H9 (cell line): ENCODE measurements around the gene TPRX1. TPM values are rescaled to one million over a fixed set of nuclear protein-coding genes. Genes with fewer than 3 reads are reported as not detected.

Experiments
- DNase-seq: peaks from one replicate; pipeline ENCODE4 v3.0.0-alpha.2; 2017
- H2AFZ ChIP-seq: one replicate; pipeline ENCODE4 v1.6.1; 2013; ENCODE audit warnings: mild to moderate bottlenecking, low read length, control low read depth, moderate library complexity
- H2AK5ac ChIP-seq: 2 replicates; pipeline ENCODE4 v1.6.1; 2013; ENCODE audit warnings: low read length, control low read depth, mixed read lengths; ENCODE audit not compliant: insufficient read length
- H2BK120ac ChIP-seq: one replicate; pipeline ENCODE4 v1.6.1; 2013; ENCODE audit warnings: low read depth, mild to moderate bottlenecking, low read length, control low read depth, inconsistent platforms; ENCODE audit not compliant: poor library complexity, severe bottlenecking
- H2BK12ac ChIP-seq: 2 replicates; pipeline ENCODE4 v1.6.1; 2013; ENCODE audit warnings: low read length, control low read depth, mixed read lengths, low read depth; ENCODE audit not compliant: insufficient read length
- H2BK15ac ChIP-seq: 2 replicates; pipeline ENCODE4 v1.6.1; 2013; ENCODE audit warnings: low read depth, low read length, control low read depth
- H2BK20ac ChIP-seq: one replicate; pipeline ENCODE4 v1.6.1; 2013; ENCODE audit warnings: low read depth, mild to moderate bottlenecking, low read length, control low read depth, inconsistent platforms; ENCODE audit not compliant: poor library complexity, severe bottlenecking
- H2BK5ac ChIP-seq: 2 replicates; pipeline ENCODE4 v1.6.1; 2013; ENCODE audit warnings: low read length, control low read depth, mixed read lengths; ENCODE audit not compliant: insufficient read length
- H3K14ac ChIP-seq: 2 replicates; pipeline ENCODE4 v1.6.1; 2013; ENCODE audit warnings: low read length, control low read depth; ENCODE audit not compliant: insufficient read depth
- H3K18ac ChIP-seq: 2 replicates; pipeline ENCODE4 v1.6.1; 2013; ENCODE audit warnings: low read depth, mild to moderate bottlenecking, mixed read lengths, low read length, control low read depth; ENCODE audit not compliant: insufficient read length
- H3K23ac ChIP-seq: 2 replicates; pipeline ENCODE4 v1.6.1; 2013; ENCODE audit warnings: low read length, control low read depth, mixed read lengths, low read depth; ENCODE audit not compliant: insufficient read length
- H3K23me2 ChIP-seq: 2 replicates; pipeline ENCODE4 v1.6.1; 2013; ENCODE audit warnings: low read depth, mild to moderate bottlenecking, mixed read lengths, low read length, control low read depth; ENCODE audit not compliant: insufficient read length, poor library complexity, severe bottlenecking
- H3K27ac ChIP-seq: 2 replicates; pipeline ENCODE4 v1.5.1; 2013; ENCODE audit warnings: low read length, control low read depth, mixed read lengths, low read depth; ENCODE audit not compliant: insufficient read length
- H3K27me3 ChIP-seq: 2 replicates; pipeline ENCODE4 v1.6.1; 2013; ENCODE audit warnings: low read length, control low read depth, inconsistent platforms; ENCODE audit not compliant: insufficient read depth
- H3K4ac ChIP-seq: 2 replicates; pipeline ENCODE4 v1.6.1; 2013; ENCODE audit warnings: low read depth, mild to moderate bottlenecking, control low read depth, inconsistent platforms, low read length, moderate library complexity
- H3K4me1 ChIP-seq: 2 replicates; pipeline ENCODE4 v1.6.1; 2013; ENCODE audit warnings: low read length, control low read depth, inconsistent platforms; ENCODE audit not compliant: insufficient read depth
- H3K4me2 ChIP-seq: 2 replicates; pipeline ENCODE4 v1.6.1; 2013; ENCODE audit warnings: low read length, control low read depth, mixed read lengths; ENCODE audit not compliant: insufficient read length, insufficient read depth
- H3K56ac ChIP-seq: 2 replicates; pipeline ENCODE4 v1.6.1; 2013; ENCODE audit warnings: low read depth, mild to moderate bottlenecking, mixed read lengths, low read length, control low read depth; ENCODE audit not compliant: insufficient read length
- H3K79me1 ChIP-seq: 2 replicates; pipeline ENCODE4 v1.6.1; 2013; ENCODE audit warnings: low read depth, mild to moderate bottlenecking, moderate library complexity, low read length, control low read depth, inconsistent platforms; ENCODE audit not compliant: insufficient read depth, poor library complexity, severe bottlenecking
- H3K79me2 ChIP-seq: 2 replicates; pipeline ENCODE4 v1.6.1; 2013; ENCODE audit warnings: low read length, control low read depth, inconsistent platforms; ENCODE audit not compliant: insufficient read depth
- H3K9ac ChIP-seq: 2 replicates; pipeline ENCODE4 v1.6.1; 2013; ENCODE audit warnings: low read length, control low read depth, mixed read lengths; ENCODE audit not compliant: insufficient read length; ENCODE audit errors: extremely low read depth
- H3K9me3 ChIP-seq: one replicate; pipeline ENCODE4 v1.6.1; 2013; ENCODE audit warnings: low read depth, low read length, inconsistent platforms; ENCODE audit not compliant: control insufficient read depth
- H3T11ph ChIP-seq: one replicate; pipeline ENCODE4 v1.6.1; 2013; ENCODE audit warnings: mild to moderate bottlenecking, low read length, control low read depth, inconsistent platforms
- H4K20me1 ChIP-seq: one replicate; pipeline ENCODE4 v1.6.1; 2013; ENCODE audit not compliant: control insufficient read depth, insufficient read length, insufficient read depth
- H4K5ac ChIP-seq: 2 replicates; pipeline ENCODE4 v1.6.1; 2013; ENCODE audit warnings: low read depth, mild to moderate bottlenecking, mixed read lengths, low read length, control low read depth; ENCODE audit not compliant: insufficient read length
- H4K8ac ChIP-seq: replicated peaks from 2 replicates; pipeline ENCODE4 v1.6.1; 2013; ENCODE audit warnings: low read length, control low read depth, mixed read lengths, low read depth; ENCODE audit not compliant: insufficient read length
- H4K91ac ChIP-seq: 2 replicates; pipeline ENCODE4 v1.6.1; 2013; ENCODE audit warnings: low read depth, mild to moderate bottlenecking, moderate library complexity, mixed read lengths, low read length, control low read depth; ENCODE audit not compliant: insufficient read length
- H3K27ac Mint-ChIP-seq, 3 experiments: 2 replicates in 2 of 3; 3 replicates in 1 of 3; pipeline ENCODE4 v1.8.0; 2020 to 2021; ENCODE audit warnings: mixed read lengths in 3 of 3, mild to moderate bottlenecking in 1 of 3, moderate library complexity in 1 of 3
- H3K27me3 Mint-ChIP-seq: 2 replicates; pipeline ENCODE4 v1.8.0; 2021; ENCODE audit warnings: low read depth, mild to moderate bottlenecking, moderate library complexity, mixed read lengths
- H3K36me3 Mint-ChIP-seq, 3 experiments: 2 replicates in 2 of 3; 3 replicates in 1 of 3; pipeline ENCODE4 v1.8.0; 2020 to 2021; ENCODE audit warnings: low read depth in 3 of 3, mixed read lengths in 3 of 3; ENCODE audit not compliant: insufficient read depth in 1 of 3
- H3K4me1 Mint-ChIP-seq, 2 experiments: 2 replicates each; pipeline ENCODE4 v1.8.0; 2020; ENCODE audit warnings: mixed read lengths in 2 of 2
- H3K4me3 Mint-ChIP-seq, 2 experiments: 2 replicates in 1 of 2; 3 replicates in 1 of 2; pipeline ENCODE4 v1.8.0; 2020 to 2021; ENCODE audit warnings: mild to moderate bottlenecking in 2 of 2, mixed read lengths in 2 of 2, moderate library complexity in 1 of 2
- H3K9me3 Mint-ChIP-seq, 2 experiments: 2 replicates in 1 of 2; 3 replicates in 1 of 2; pipeline ENCODE4 v1.8.0; 2020; ENCODE audit warnings: mild to moderate bottlenecking in 2 of 2, mixed read lengths in 2 of 2, moderate library complexity in 1 of 2
- CTCF ChIP-seq: fragments of 200-600 bp; sonication (generic); conservative IDR thresholded peaks from 3 replicates; pipeline ENCODE4 v1.8.0; 2021; ENCODE audit warnings: antibody characterized with exemption, mild to moderate bottlenecking
- WGBS: extraction: QIAGEN DNeasy Blood & Tissue Kit; methylation state at CpG from one replicate; pipeline ENCODE4 v1.1.7; 2013; ENCODE audit warnings: missing lambda C conversion rate, low lambda C conversion rate, mixed read lengths; ENCODE audit not compliant: insufficient read length; ENCODE audit errors: extremely low coverage; 5-methylcytosine and 5-hydroxymethylcytosine counted together
- total RNA-seq: library from RNA; stranded (reverse); gene quantifications from 2 replicates; pipeline ENCODE4 v1.2.1, GENCODE V29; 2021

The TPRX1 gene
- total RNA-seq, 1 experiment from 2014 or later = not detected

GRCh38 chr19:47786566-47786965 is 17.8 kb downstream of the TPRX1 start:
- no CpG with 5 or more reads among the region's 7 CpGs for WGBS
- DNase-seq = no peak

More at GRCh38 chr19:47786566-47786965, 17.8 kb downstream of the TPRX1 start:
- no peak overlapping the region for H2BK20ac ChIP-seq
- no peaks in the 10 kb centered on the region for H3K9me3 ChIP-seq
- Mint-ChIP-seq H3K4me3 (no peak overlapping the region), H3K27ac (peak overlapping the region in 2 of 3 experiments; percentile 18 to 72; a peak in 2 of 7 replicates), H3K9me3 (no peaks in the 10 kb centered on the region), H3K27me3 (no peaks in the 10 kb centered on the region; the same call in 1 of the 2 replicates), H3K36me3 (peaks cover 28 to 50% (median 48%) of the 10 kb centered on the region in 3 experiments), H3K4me1 (peaks cover 14 to 22% of the 10 kb centered on the region in 2 experiments)
- H2BK12ac ChIP-seq = no peak overlapping the region
- H3K79me1 ChIP-seq = no peaks in the 10 kb centered on the region
- H4K5ac ChIP-seq = no peak overlapping the region
- no peak overlapping the region for H2AFZ ChIP-seq
- no peak overlapping the region for H2AK5ac ChIP-seq
- no peak overlapping the region for H4K8ac ChIP-seq
- H4K91ac ChIP-seq = no peak overlapping the region
- H3K27me3 ChIP-seq = no peaks in the 10 kb centered on the region
- H3T11ph ChIP-seq = no peak overlapping the region
- H2BK120ac ChIP-seq = no peak overlapping the region
- no peak overlapping the region for H3K23ac ChIP-seq
- no peaks in the 10 kb centered on the region for H3K79me2 ChIP-seq
- no peak overlapping the region for H2BK15ac ChIP-seq
- H3K4me2 ChIP-seq = no peak overlapping the region
- no peak overlapping the region for H3K9ac ChIP-seq
- no peak overlapping the region for H3K4ac ChIP-seq
- no peak overlapping the region for H3K18ac ChIP-seq
- H2BK5ac ChIP-seq = no peak overlapping the region
- H3K23me2 ChIP-seq = no peaks in the 10 kb centered on the region
- no peaks in the 10 kb centered on the region for H3K4me1 ChIP-seq
- H3K14ac ChIP-seq = no peak overlapping the region
- H4K20me1 ChIP-seq = no peaks in the 10 kb centered on the region
- no peak overlapping the region for H3K56ac ChIP-seq
- no peak for TF ChIP-seq CTCF
- peak overlapping the region; percentile 8 for H3K27ac ChIP-seq
